DMS 273 treated with DMSO at 0.1 percent for 48 hours (cell line): ENCODE measurements around the gene TOP2B.

Experiments
- DNase-seq: peaks from one replicate; lab custom pipeline; 2025; lab: John Stamatoyannopoulos, UW

TOP2B gene

GRCh38 chr3:25584011-25584789 is 80.5 kb downstream of the TOP2B start:
- DNase-seq: no peak

- no peak for DNase-seq
Measured at GRCh38 chr3:25583343-25583742, 81.4 kb downstream of the TOP2B start.

- no peak for DNase-seq
Measured at GRCh38 chr3:25582242-25582641, 82.5 kb downstream of the TOP2B start.

GRCh38 chr3:25581823-25582222 is 82.9 kb downstream of the TOP2B start:
- DNase-seq: no peak

GRCh38 chr3:25581335-25581734 is 83.4 kb downstream of the TOP2B start:
- no peak for DNase-seq

- DNase-seq: no peak
Measured at GRCh38 chr3:25580534-25580933, 84.2 kb downstream of the TOP2B start.

- no peak for DNase-seq
Measured at GRCh38 chr3:25578059-25578458, 86.6 kb downstream of the TOP2B start.

GRCh38 chr3:25576831-25577454 is 87.8 kb downstream of the TOP2B start:
- DNase-seq: no peak

GRCh38 chr3:25576146-25576545 is 88.6 kb downstream of the TOP2B start:
- no peak for DNase-seq

- DNase-seq: no peak
Measured at GRCh38 chr3:25575001-25575400, 89.7 kb downstream of the TOP2B start.

GRCh38 chr3:25574172-25574765 is 90.4 kb downstream of the TOP2B start:
- DNase-seq: no peak

- DNase-seq: no peak
Measured at GRCh38 chr3:25573386-25574171, 91.1 kb downstream of the TOP2B start.

GRCh38 chr3:25572919-25573385 is 91.8 kb downstream of the TOP2B start:
- no peak for DNase-seq

- no peak for DNase-seq
Measured at GRCh38 chr3:25572336-25572735, 92.4 kb downstream of the TOP2B start.

- no peak for DNase-seq
Measured at GRCh38 chr3:25571285-25571684, 93.4 kb downstream of the TOP2B start.

- DNase-seq: no peak
Measured at GRCh38 chr3:25568525-25569078, 96.1 kb downstream of the TOP2B start.

GRCh38 chr3:25567806-25568524 is 96.7 kb downstream of the TOP2B start:
- DNase-seq: no peak

GRCh38 chr3:25567388-25567787 is 97.3 kb downstream of the TOP2B start:
- DNase-seq: no peak

GRCh38 chr3:25566358-25566920 is 98.3 kb downstream of the TOP2B start:
- DNase-seq: no peak

GRCh38 chr3:25565807-25566206 is 98.9 kb downstream of the TOP2B start:
- DNase-seq: no peak

- DNase-seq: no peak
Measured at GRCh38 chr3:25564075-25564474, 100.6 kb downstream of the TOP2B start.
